ENCODE results near the gene ADH6. TPM values are rescaled to one million over a fixed set of nuclear protein-coding genes. Genes with fewer than 3 reads are reported as not detected.
"Not testable (repeated sequence)": the region's sequence is repeated elsewhere in the genome, so short reads cannot be mapped to it uniquely, and the experiment has no call there.

Gene ADH6
- total RNA-seq, 1 experiment from 2014 or later, result 0.18 TPM

GRCh38 chr4:99235955-99236354 lies 16.9 kb upstream of the ADH6 start:
- Histone ChIP-seq H3K27ac (ENCODE audit: low read length) (no peak overlapping the region), H3K9me3 (ENCODE audit: control insufficient read depth, insufficient read depth, low read depth, low read length) (no peaks in the 10 kb centered on the region), H3K36me3 (ENCODE audit: control insufficient read depth, insufficient read depth, low read length) (no peaks in the 10 kb centered on the region), H3K4me1 (ENCODE audit: control insufficient read depth, insufficient read depth, low read length) (no peaks in the 10 kb centered on the region), H3K27me3 (ENCODE audit: control insufficient read depth, insufficient read depth, low read length) (no peaks in the 10 kb centered on the region), H3K4me3 (ENCODE audit: low read depth in 2 of 2, low read length in 2 of 2) (no peak overlapping the region)
- ChIA-PET CTCF (no interaction called here), POLR2A (no interaction called here)
- intact Hi-C loops (cut with micrococcal nuclease; ENCODE audit: unreplicated experiment), result no loop called here
- no peak for DNase-seq (ENCODE audit: low read depth, low spot score)
- in situ Hi-C loops (cut with HindIII; ENCODE audit: low pct_unique_long_range_greater_than_20kb, low sequenced_read_pairs), result no loop called here
- no TSS peak for BruUV-seq (replicated peaks)
- ATAC-seq, result no peak
- TF ChIP-seq SIN3A (IDR thresholded peaks at IDR 0.05; ENCODE audit: borderline replicate concordance, insufficient read depth, low read depth, low read length), result no peak
- no peak for TF ChIP-seq TCF7L2 (IDR thresholded peaks at IDR 0.05; ENCODE audit: low read depth, low read length)
- TF ChIP-seq POLR2AphosphoS5 (IDR thresholded peaks at IDR 0.05; ENCODE audit: low read depth, low read length), result no peak
- no peak for TF ChIP-seq CTCF (IDR thresholded peaks at IDR 0.05)
- TF ChIP-seq REST (IDR thresholded peaks at IDR 0.05; ENCODE audit: insufficient read depth in 1 of 2, low read depth in 2 of 2, low read length in 1 of 2), result no peak

- H3K27ac ChIP-seq (ENCODE audit: low read length), result no peak overlapping the region
- no TSS peak for BruUV-seq (replicated peaks)
- TF ChIP-seq TCF7L2 (IDR thresholded peaks at IDR 0.05; ENCODE audit: low read depth, low read length) (no peak), CTCF (IDR thresholded peaks at IDR 0.05) (no peak), REST (IDR thresholded peaks at IDR 0.05; ENCODE audit: insufficient read depth in 1 of 2, low read depth in 2 of 2, low read length in 1 of 2) (no peak), POLR2AphosphoS5 (IDR thresholded peaks at IDR 0.05; ENCODE audit: low read depth, low read length) (no peak), SIN3A (IDR thresholded peaks at IDR 0.05; ENCODE audit: borderline replicate concordance, insufficient read depth, low read depth, low read length) (no peak)
- H3K27me3 ChIP-seq (ENCODE audit: control insufficient read depth, insufficient read depth, low read length), result no peaks in the 10 kb centered on the region
- no peaks in the 10 kb centered on the region for H3K36me3 ChIP-seq (ENCODE audit: control insufficient read depth, insufficient read depth, low read length)
- intact Hi-C loops (cut with micrococcal nuclease; ENCODE audit: unreplicated experiment), result no loop called here
- CTCF ChIA-PET, result no interaction called here
- no peaks in the 10 kb centered on the region for H3K9me3 ChIP-seq (ENCODE audit: control insufficient read depth, insufficient read depth, low read depth, low read length)
- POLR2A ChIA-PET, result no interaction called here
- DNase-seq (ENCODE audit: low read depth, low spot score) (no peak), ATAC-seq (no peak)
- H3K4me1 ChIP-seq (ENCODE audit: control insufficient read depth, insufficient read depth, low read length), result no peaks in the 10 kb centered on the region
- in situ Hi-C loops (cut with HindIII; ENCODE audit: low pct_unique_long_range_greater_than_20kb, low sequenced_read_pairs), result no loop called here
- H3K4me3 ChIP-seq (ENCODE audit: low read depth in 2 of 2, low read length in 2 of 2), result no peak overlapping the region
These were observed 15.4 kb upstream of the ADH6 start for GRCh38 chr4:99234331-99235010.

- CTCF ChIA-PET; H3K36me3 ChIP-seq (ENCODE audit: control insufficient read depth, insufficient read depth, low read length); POLR2A ChIA-PET: not testable (repeated sequence)
These were observed 14.4 kb upstream of the ADH6 start for GRCh38 chr4:99233397-99233796.

More at GRCh38 chr4:99233397-99233796, 14.4 kb upstream of the ADH6 start:
- BruUV-seq (replicated peaks); H3K27ac ChIP-seq (ENCODE audit: low read length); H3K4me3 ChIP-seq (ENCODE audit: low read depth in 2 of 2, low read length in 2 of 2); DNase-seq (ENCODE audit: low read depth, low spot score); H3K27me3 ChIP-seq (ENCODE audit: control insufficient read depth, insufficient read depth, low read length); intact Hi-C loops (cut with micrococcal nuclease; ENCODE audit: unreplicated experiment); ATAC-seq; H3K9me3 ChIP-seq (ENCODE audit: control insufficient read depth, insufficient read depth, low read depth, low read length); in situ Hi-C loops (cut with HindIII; ENCODE audit: low pct_unique_long_range_greater_than_20kb, low sequenced_read_pairs); H3K4me1 ChIP-seq (ENCODE audit: control insufficient read depth, insufficient read depth, low read length): not testable (repeated sequence)
